Neural cell (in vitro differentiated cells): ENCODE measurements around the gene GLRX5. TPM values are rescaled to one million over a fixed set of nuclear protein-coding genes. Genes with fewer than 3 reads are reported as not detected.

Source experiments
- H2AFZ ChIP-seq: fragments of 200-600, 300-800 bp; sonication (generic), shearing (Covaris generic); 2 replicates; pipeline ENCODE4 v1.6.0; 2014; ENCODE audit warnings: low read depth, mild to moderate bottlenecking, antibody characterized with exemption, low read length, moderate library complexity
- H3F3A ChIP-seq: fragments of 200-600 bp; shearing (Covaris generic); 2 replicates; pipeline ENCODE4 v1.6.1; 2016; ENCODE audit warnings: mild to moderate bottlenecking, moderate library complexity, mixed read lengths, antibody characterized with exemption, low read length; ENCODE audit not compliant: insufficient read depth, poor library complexity, severe bottlenecking
- H3K27ac ChIP-seq: fragments of 200-600, 300-800 bp; sonication (generic), shearing (Covaris generic); 2 replicates; pipeline ENCODE4 v1.5.1; 2014; ENCODE audit warnings: mild to moderate bottlenecking, low read length, moderate library complexity
- H3K27me3 ChIP-seq: fragments of 300-800, 200-600 bp; sonication (generic), shearing (Covaris generic); 2 replicates; pipeline ENCODE4 v1.6.0; 2014; ENCODE audit warnings: mild to moderate bottlenecking, low read depth, low read length, moderate library complexity; ENCODE audit not compliant: insufficient read depth
- H3K36me3 ChIP-seq: fragments of 300-800, 200-600 bp; sonication (generic), shearing (Covaris generic); 2 replicates; pipeline ENCODE4 v1.5.1; 2014; ENCODE audit warnings: mild to moderate bottlenecking, antibody characterized with exemption, low read length, moderate library complexity; ENCODE audit not compliant: insufficient read depth
- H3K4me2 ChIP-seq: fragments of 300-800, 200-600 bp; sonication (generic), shearing (Covaris generic); 2 replicates; pipeline ENCODE4 v1.6.0; 2014; ENCODE audit warnings: mild to moderate bottlenecking, low read length
- H3K4me3 ChIP-seq: fragments of 300-800, 200-600 bp; sonication (generic), shearing (Covaris generic); 2 replicates; pipeline ENCODE4 v1.5.1; 2014; ENCODE audit warnings: mild to moderate bottlenecking, low read length, moderate library complexity
- H3K79me2 ChIP-seq: fragments of 200-600 bp; shearing (Covaris generic); replicated peaks from 2 replicates; pipeline ENCODE4 v1.6.0; 2014; ENCODE audit warnings: mild to moderate bottlenecking, low read length, moderate library complexity; ENCODE audit not compliant: insufficient read depth
- H3K9ac ChIP-seq: fragments of 300-800, 200-600 bp; sonication (generic), shearing (Covaris generic); 2 replicates; pipeline ENCODE4 v1.6.1; 2016; ENCODE audit warnings: mild to moderate bottlenecking, low read length, mixed read lengths
- H3K9me2 ChIP-seq: fragments of 200-600 bp; shearing (Covaris generic); 2 replicates; pipeline ENCODE4 v1.6.1; 2016; ENCODE audit warnings: mild to moderate bottlenecking, low read length, mixed read lengths; ENCODE audit not compliant: insufficient read depth
- H3K9me3 ChIP-seq: fragments of 200-600, 300-800 bp; sonication (generic), shearing (Covaris generic); 2 replicates; pipeline ENCODE4 v1.6.1; 2016; ENCODE audit warnings: mild to moderate bottlenecking, mixed run types, low read length, moderate library complexity, mixed read lengths
- H4K20me1 ChIP-seq: fragments of 200-600 bp; shearing (Covaris generic); 2 replicates; pipeline ENCODE4 v1.6.1; 2016; ENCODE audit warnings: mild to moderate bottlenecking, mixed run types; ENCODE audit not compliant: insufficient read depth
- CTCF ChIP-seq: fragments of 450-650 bp; IDR thresholded peaks from 2 replicates; pipeline ENCODE4 v1.5.1; 2014; ENCODE audit warnings: antibody characterized with exemption, mild to moderate bottlenecking, moderate library complexity; ENCODE audit not compliant: poor library complexity, severe bottlenecking
- EP300 ChIP-seq: fragments of 450-650 bp; conservative IDR thresholded peaks from 2 replicates; pipeline ENCODE4 v1.6.1; 2014; ENCODE audit warnings: antibody characterized with exemption, mild to moderate bottlenecking, moderate library complexity; ENCODE audit not compliant: poor library complexity, severe bottlenecking
- EZH2 ChIP-seq: fragments of 200-600, 300-800 bp; shearing (Covaris generic), sonication (generic); IDR thresholded peaks from 2 replicates; pipeline ENCODE4 v1.6.1; 2014; ENCODE audit warnings: antibody characterized with exemption, low read length, borderline replicate concordance, mild to moderate bottlenecking; ENCODE audit not compliant: insufficient read depth, poor library complexity, severe bottlenecking
- MXI1 ChIP-seq: fragments of 450-650 bp; conservative IDR thresholded peaks from 2 replicates; pipeline ENCODE4 v1.6.1; 2014; ENCODE audit warnings: antibody characterized with exemption, mild to moderate bottlenecking; ENCODE audit not compliant: poor library complexity, severe bottlenecking
- POLR2AphosphoS5 ChIP-seq: IDR thresholded peaks from 2 replicates; pipeline ENCODE4 v1.6.1; 2012
- RAD21 ChIP-seq: fragments of 450-650 bp; conservative IDR thresholded peaks from 2 replicates; pipeline ENCODE4 v1.6.1; 2014; ENCODE audit warnings: antibody characterized with exemption, mild to moderate bottlenecking, moderate library complexity
- REST ChIP-seq: IDR thresholded peaks from 2 replicates; pipeline ENCODE4 v1.6.1; 2012; ENCODE audit warnings: borderline replicate concordance
- SMC3 ChIP-seq: fragments of 450-650 bp; conservative IDR thresholded peaks from 2 replicates; pipeline ENCODE4 v1.6.1; 2014; ENCODE audit warnings: antibody characterized with exemption, mild to moderate bottlenecking, moderate library complexity; ENCODE audit not compliant: poor library complexity
- TAF1 ChIP-seq: IDR thresholded peaks from 2 replicates; pipeline ENCODE4 v1.6.1; 2012; ENCODE audit warnings: low read depth
- polyA plus RNA-seq: library from polyadenylated mRNA; depleted of rRNA; stranded (reverse); fragments of >200 nt; gene quantifications from 2 replicates; pipeline ENCODE4 v1.2.3, GENCODE V29; 2014

Gene GLRX5
- polyA plus RNA-seq, 1 donor from 2014 or later = 81.0 TPM

GRCh38 chr14:95510804-95511203 lies 24.0 kb upstream of the GLRX5 start:
- Histone ChIP-seq H3K4me2 (no peak overlapping the region), H3F3A (no peaks in the 10 kb centered on the region), H3K9me3 (no peaks in the 10 kb centered on the region), H3K79me2 (no peaks in the 10 kb centered on the region), H4K20me1 (no peaks in the 10 kb centered on the region), H3K27ac (no peak overlapping the region), H3K9ac (no peak overlapping the region), H3K27me3 (peaks cover 5% of the 10 kb centered on the region), H2AFZ (no peak overlapping the region), H3K36me3 (no peaks in the 10 kb centered on the region), H3K9me2 (no peaks in the 10 kb centered on the region), H3K4me3 (no peak overlapping the region)
- TF ChIP-seq POLR2AphosphoS5 (no peak), TAF1 (no peak), REST (no peak), MXI1 (no peak), CTCF (no peak), RAD21 (no peak), EZH2 (no peak), SMC3 (no peak), EP300 (no peak)

GRCh38 chr14:95511687-95512086 lies 23.2 kb upstream of the GLRX5 start:
- Histone ChIP-seq H3K9me3 (no peaks in the 10 kb centered on the region), H3K27ac (no peak overlapping the region), H3K36me3 (no peaks in the 10 kb centered on the region), H3K4me2 (no peak overlapping the region), H3F3A (no peaks in the 10 kb centered on the region), H3K27me3 (peaks cover 9% of the 10 kb centered on the region), H3K9me2 (no peaks in the 10 kb centered on the region), H3K9ac (no peak overlapping the region), H2AFZ (no peak overlapping the region), H3K4me3 (no peak overlapping the region), H4K20me1 (no peaks in the 10 kb centered on the region), H3K79me2 (no peaks in the 10 kb centered on the region)
- TF ChIP-seq SMC3 (no peak), TAF1 (no peak), EP300 (no peak), REST (no peak), MXI1 (no peak), CTCF (no peak), EZH2 (no peak), RAD21 (no peak), POLR2AphosphoS5 (no peak)
